HUDEP-2 (cell line): Measurements from ENCODE around the gene ZBED1.
"Not testable (repeated sequence)": the region's sequence is repeated elsewhere in the genome, so short reads cannot be mapped to it uniquely, and the experiment has no call there.

Experiments used
- DNase-seq, 76 experiments: peaks; one replicate each; lab custom pipeline; 2025; ENCODE audit not compliant: unreplicated experiment in 76 of 76; lab: John Stamatoyannopoulos, UW

ZBED1 gene

DNA sequence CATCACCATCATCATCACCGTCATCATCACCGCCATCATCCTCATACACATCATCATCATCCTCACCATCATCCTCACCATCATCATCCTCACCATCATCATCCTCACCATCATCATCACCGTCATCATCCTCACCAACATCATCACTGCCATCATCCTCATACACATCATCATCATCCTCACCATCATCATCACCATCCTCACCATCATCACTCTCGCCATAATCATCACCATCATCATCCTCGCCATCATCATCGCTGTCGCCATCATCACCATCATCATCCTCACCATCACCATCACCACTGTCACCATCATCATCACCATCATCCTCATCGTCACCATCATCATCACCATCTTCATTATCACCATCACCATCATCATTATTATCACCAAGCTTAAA is 19.8 kb upstream of the ZBED1 start:
- DNase-seq, result no peak

DNA sequence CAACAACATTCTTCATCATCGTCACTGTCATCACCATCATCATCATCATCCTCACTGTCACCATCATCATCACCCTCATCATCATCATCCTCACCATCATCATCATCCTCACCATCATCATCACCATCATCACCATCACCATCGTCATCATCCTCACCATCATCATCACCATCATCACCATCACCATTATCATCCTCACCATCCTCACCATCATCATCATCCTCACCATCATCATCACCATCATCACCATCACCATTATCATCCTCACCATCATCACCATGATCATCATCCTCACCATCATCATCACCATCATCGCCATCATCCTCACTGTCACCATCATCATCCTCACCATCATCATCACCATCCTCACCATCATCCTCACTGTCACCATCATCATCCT is 18.9 kb upstream of the ZBED1 start:
- DNase-seq, result not testable (repeated sequence)

DNA sequence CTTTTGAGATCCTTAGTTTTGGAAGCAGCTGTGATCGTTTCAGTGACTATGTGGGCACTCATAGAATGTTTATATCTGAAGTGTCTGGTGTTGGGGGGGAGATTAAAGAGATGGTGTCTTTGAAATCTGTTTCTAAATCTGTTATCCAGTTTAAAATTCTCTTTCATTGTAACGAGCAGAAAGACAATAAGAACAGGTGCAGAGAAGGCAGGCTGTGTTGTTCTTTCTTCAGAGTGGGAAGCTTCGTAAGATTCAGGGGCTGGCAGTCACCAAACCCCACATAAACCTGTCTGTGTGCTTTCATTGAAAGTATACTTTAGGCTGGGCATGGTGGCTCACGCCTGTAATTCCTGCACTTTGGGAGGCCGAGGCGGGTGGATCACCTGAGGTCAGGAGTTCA is 16.3 kb upstream of the ZBED1 start:
- DNase-seq, result no peak

DNA sequence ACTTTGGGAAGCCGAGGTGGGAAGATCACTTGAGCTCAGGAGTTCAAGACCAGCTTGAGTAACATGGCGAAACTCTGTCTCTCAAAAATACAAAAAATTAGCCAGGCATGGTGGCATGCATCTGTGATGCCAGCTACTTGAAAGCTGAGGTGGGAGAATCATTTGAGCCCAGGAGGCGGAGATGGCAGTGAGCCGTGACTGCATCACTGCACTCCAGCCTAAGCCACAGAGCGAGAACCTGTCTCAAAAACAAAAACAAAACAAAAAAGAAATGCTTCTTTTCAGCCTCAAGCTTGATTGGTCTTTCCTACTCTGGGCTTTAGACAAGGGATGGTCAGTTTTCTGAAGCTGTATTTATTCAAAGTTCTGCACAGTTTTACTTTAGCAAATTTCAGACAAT is 15.8 kb upstream of the ZBED1 start:
- no peak for DNase-seq

GRCh38 chrX:2514131-2514530 is 13.4 kb upstream of the ZBED1 start:
- no peak for DNase-seq

GRCh38 chrX:2513121-2513664 is 12.4 kb upstream of the ZBED1 start:
- no peak for DNase-seq

DNA sequence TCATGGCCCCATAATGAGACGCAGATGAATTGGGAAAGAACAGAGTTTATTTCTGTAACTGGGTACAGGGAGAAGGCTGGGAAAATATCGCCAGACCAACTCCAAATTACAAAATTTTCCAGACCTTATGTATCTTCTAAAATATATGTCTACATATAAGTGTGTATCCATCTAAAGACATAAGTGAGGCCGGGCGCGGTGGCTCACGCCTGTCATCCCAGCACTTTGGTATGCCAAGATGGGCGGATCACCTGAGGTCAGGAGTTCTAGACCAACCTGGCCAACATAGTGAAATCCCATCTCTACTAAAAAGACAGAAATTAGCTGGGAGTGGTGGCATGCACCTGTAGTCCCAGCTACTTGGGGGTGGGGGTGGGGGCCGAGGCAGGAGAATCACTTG is 11.7 kb upstream of the ZBED1 start:
- DNase-seq, result no peak

DNA sequence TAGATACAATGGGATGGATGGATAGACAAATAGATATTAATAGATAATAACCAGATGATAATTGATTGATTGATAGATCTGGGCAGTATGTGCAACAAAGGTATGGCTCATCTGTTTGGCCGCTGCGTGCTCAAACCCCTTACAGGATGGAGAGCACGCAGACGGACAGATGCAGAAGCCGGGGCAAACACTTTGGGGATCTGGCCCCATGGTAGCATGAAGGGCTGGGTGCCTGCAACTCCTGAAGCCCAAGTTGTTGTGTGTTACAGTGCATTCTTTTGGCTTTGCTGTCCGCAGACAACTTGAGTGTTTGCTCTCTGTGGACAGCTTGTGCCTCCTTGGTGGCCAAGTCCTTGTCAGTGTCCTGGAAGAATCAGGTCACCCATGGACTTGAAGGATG is 10.6 kb upstream of the ZBED1 start:
- DNase-seq, result no peak

GRCh38 chrX:2508648-2509335 is 8.0 kb upstream of the ZBED1 start:
- no peak for DNase-seq

- no peak for DNase-seq
Observed at GRCh38 chrX:2507904-2508627, 7.3 kb upstream of the ZBED1 start.

DNA sequence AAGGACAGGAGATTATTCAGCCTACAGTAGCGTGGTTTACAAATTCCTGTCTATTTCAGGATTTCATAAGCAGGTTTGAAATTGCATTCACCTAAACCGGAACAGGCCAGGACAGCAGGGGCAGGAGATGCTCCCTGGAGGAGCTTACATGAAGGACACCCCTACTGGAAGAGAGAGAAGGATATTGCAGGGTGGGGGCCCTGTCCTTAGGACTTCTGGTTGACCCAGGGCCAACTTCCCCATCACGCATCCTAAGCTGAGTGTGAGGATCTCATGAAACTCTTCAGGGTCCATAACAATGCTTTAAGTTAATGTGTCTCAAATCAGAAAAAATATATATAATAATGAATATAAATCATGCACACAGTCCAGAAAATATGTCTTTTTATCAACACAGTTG is 6.4 kb upstream of the ZBED1 start:
- DNase-seq, result no peak

DNA sequence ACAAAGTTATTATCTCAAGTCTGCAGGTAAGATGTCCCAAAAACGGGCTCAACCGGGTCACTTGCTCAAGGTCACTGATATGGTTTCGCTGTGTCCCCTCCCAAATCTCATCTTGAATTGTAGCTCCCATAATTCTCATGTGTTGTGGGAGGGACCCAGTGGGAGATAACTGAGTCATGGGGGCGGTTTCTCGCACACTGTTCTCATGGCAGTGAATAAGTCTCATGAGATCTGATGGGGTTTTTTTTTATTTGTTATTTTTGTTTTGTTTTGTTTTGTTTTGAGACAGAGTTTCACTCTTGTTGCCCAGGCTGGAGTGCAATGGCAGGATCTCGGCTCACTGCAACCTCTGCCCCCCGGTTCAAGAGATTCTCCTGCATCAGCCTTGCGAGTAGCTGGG is 4.6 kb upstream of the ZBED1 start:
- not testable (repeated sequence) for DNase-seq

GRCh38 chrX:2504706-2505332 is 4.0 kb upstream of the ZBED1 start:
- DNase-seq, result no peak

DNA sequence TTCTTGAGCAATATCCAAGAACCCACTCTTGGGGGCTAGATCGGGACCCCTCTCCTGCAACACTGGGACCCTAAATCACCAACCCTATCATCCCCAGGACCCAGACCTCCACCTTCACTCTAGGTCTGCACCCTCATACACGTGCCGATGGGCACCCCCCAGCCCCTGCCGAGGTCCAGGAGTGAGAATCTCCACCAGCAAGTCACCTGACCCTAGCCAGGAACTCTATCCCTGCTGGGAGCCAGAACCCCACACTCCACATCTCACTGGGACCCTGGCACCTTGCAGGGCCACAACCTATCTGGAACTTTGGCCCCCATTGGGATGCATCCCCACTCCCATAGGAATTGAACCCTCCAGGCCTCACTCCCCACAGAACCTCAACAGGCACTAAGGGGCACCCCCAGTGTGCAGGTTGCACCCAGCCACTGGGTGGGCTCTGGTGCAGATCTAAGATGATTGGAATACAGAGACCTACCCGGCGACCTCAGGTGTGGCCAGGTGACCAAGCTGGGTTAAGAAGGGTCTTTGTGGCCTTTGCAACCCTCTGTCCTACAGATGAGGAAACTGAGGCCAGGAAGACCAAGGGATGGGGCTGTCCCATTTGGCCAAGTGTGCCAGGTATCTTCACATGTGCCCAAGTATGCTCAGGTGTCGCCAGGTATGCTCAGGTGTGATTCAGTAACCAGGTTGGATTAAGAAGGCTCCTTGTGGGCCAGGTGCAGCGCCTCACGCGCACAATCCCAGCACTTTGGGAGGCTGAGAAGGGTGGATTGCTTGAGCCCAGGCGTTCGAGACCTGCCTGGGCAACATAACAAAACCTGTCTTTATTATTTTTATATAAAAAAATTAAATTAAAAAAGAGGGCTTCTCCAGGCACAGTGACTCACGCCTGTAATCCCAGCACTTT is 3.1 kb upstream of the ZBED1 start:
- no peak for DNase-seq

DNA sequence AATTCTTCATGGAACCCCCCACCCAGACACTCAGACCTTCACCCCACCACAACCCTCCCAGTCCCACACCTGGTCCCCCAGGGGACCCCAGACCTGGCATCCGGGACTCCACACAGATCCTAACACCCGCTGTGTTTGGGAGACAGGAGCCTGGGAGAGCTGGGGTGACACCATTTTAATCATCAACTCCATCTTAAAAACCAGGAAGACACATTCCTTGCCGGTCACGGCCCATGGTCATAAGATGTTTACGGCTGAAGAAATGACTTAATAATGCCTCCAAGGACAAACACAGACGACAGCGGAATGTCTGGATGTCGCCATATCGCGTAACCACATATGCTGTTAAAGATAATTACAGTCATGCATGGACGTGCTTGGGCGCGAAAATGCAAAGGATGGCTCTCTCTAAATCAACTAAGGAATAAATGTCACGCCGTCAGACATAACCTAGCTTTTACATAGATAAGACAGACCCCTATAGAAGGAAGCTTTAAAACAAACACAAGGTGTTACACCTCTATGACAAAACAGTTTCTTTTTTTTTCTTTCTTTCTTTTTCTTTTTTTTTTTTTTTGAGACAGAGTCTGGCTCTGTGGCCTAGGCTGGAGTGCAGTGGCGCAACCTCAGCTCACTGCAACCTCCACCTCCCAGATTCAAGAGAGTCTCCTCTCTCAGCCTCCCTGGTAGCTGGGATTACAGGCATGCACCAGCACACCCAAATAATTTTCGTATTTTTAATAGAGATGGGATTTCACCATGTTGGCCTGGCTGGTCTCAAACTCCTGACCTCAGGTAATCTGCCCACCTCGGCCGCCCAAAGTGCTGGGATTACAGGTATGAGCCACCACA is 2.1 kb upstream of the ZBED1 start:
- no peak for DNase-seq

- no peak for DNase-seq
Observed at GRCh38 chrX:2502120-2502667, 1.4 kb upstream of the ZBED1 start.

- no peak for DNase-seq
Observed at GRCh38 chrX:2501559-2502102, 855 bp upstream of the ZBED1 start.

DNA sequence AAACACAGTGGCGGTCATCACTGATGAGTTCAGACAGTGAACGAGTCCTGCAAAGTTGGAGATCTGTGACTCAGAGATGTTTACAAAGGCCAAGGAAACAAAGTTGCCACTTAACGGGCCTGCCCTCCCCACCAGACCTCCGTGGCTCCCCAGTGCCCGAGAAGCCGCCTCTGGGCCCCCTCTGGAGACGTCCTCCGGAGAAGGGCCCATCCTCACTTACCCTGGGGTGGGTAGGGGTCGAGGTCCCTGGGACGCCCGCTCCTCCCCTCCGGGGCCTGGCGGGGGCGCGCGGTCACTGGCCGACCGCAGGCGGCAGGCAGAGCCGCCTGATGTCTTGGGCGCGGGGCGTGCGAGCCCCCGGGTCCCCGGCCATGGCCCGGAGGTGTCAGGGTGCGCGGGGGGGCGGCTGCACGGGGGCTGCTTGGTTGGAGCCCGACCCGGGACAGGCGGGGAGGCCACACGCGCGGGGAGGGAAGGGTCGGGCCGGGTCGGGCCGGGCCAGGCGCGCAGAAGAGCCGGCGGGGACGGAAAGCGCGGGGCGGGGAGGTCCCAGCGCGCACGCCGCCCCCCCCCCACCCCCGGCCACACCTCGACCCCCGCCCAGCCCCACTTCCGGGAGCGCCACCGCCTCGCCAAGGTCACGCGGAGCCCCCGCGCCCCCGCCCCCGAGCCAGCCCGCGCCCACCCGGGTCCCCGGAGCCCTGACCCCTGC is 529 bp downstream of the ZBED1 start:
- no peak for DNase-seq

- DNase-seq, result no peak
Observed at GRCh38 chrX:2499507-2499906, 1.3 kb downstream of the ZBED1 start.
